ENCODE data around the gene TLCD2. TPM values are rescaled to one million over a fixed set of nuclear protein-coding genes. Genes with fewer than 3 reads are reported as not detected.

TLCD2 gene
- total and polyA plus RNA-seq, 11 donors = 1.5 to 6.1 (median 2.3) TPM

- peaks cover 0 to 80% (median 47%) of the 10 kb centered on the region in 9 donors for H3K36me3 ChIP-seq
- H3K9me3 ChIP-seq = no peaks in the 10 kb centered on the region
- H3K27ac ChIP-seq = no peak overlapping the region
- DNase-seq = peak in 1 of 5 donors; percentile 26
- ATAC-seq = no peak
- WGBS, 4 donors = 92 to 96% (median 94%) methylated on average over 12 to 22 of the region's 22 CpGs
- no peaks in the 10 kb centered on the region for H3K27me3 ChIP-seq
- no peak for TF ChIP-seq CTCF (IDR thresholded peaks at IDR 0.05)
- no peak for TF ChIP-seq POLR2A (IDR thresholded peaks at IDR 0.05)
- intact Hi-C loops (cut with DNase I) = loop anchor here in 1 of 10 donors (10.0 kb wide), 1 partner anchor 302 kb away; the partner anchor contains the start of gene DPH1
- no peak overlapping the region for H3K4me3 ChIP-seq
- peaks cover 0 to 60% (median 26%) of the 10 kb centered on the region in 12 donors for H3K4me1 ChIP-seq
These were observed 22.2 kb upstream of the TLCD2 start for GRCh38 chr17:1732241-1732832.

GRCh38 chr17:1731194-1731506 is 21.0 kb upstream of the TLCD2 start:
- H3K9me3 ChIP-seq = no peaks in the 10 kb centered on the region
- peaks cover 0 to 89% (median 50%) of the 10 kb centered on the region in 9 donors for H3K36me3 ChIP-seq
- DNase-seq (no peak), ATAC-seq (no peak)
- peaks cover 0 to 60% (median 15%) of the 10 kb centered on the region in 12 donors for H3K4me1 ChIP-seq
- H3K27me3 ChIP-seq = no peaks in the 10 kb centered on the region
- H3K27ac ChIP-seq = peak overlapping the region; percentile 77 to 97 (median 86)
- 87 to 95% (median 91%) methylated on average over 9 to 10 of the region's 10 CpGs for WGBS, 4 donors
- no peak for TF ChIP-seq CTCF (IDR thresholded peaks at IDR 0.05)
- TF ChIP-seq POLR2A (IDR thresholded peaks at IDR 0.05) = no peak
- H3K4me3 ChIP-seq = peak overlapping the region in 5 of 12 donors; percentile 13 to 51 (median 35)
- intact Hi-C loops (cut with DNase I) = loop anchor here in 1 of 10 donors (10.0 kb wide), 1 partner anchor 304 kb away; the partner anchor contains the start of gene DPH1

GRCh38 chr17:1730326-1731193 is 20.4 kb upstream of the TLCD2 start:
- DNase-seq (peak; percentile 85 to 93 (median 89)), ATAC-seq (peak; percentile 57 to 88 (median 82))
- Histone ChIP-seq H3K4me3 (peak overlapping the region in 10 of 12 donors; percentile 9 to 51 (median 31)), H3K9me3 (no peaks in the 10 kb centered on the region), H3K27me3 (no peaks in the 10 kb centered on the region), H3K27ac (peak overlapping the region; percentile 77 to 97 (median 86)), H3K4me1 (peaks cover 0 to 60% (median 15%) of the 10 kb centered on the region in 12 donors), H3K36me3 (peaks cover 0 to 89% (median 46%) of the 10 kb centered on the region in 9 donors)
- intact Hi-C loops (cut with DNase I) = loop anchor here in 1 of 10 donors (10.0 kb wide), 1 partner anchor 304 kb away; the partner anchor contains the start of gene DPH1
- 76 to 84% (median 78%) methylated on average over 31 to 40 of the region's 40 CpGs for WGBS, 4 donors
- no peak for TF ChIP-seq CTCF (IDR thresholded peaks at IDR 0.05)
- peak in 1 of 2 donors; percentile 28 for TF ChIP-seq POLR2A (IDR thresholded peaks at IDR 0.05)

GRCh38 chr17:1729966-1730325 is 19.8 kb upstream of the TLCD2 start:
- 58 to 63% (median 60%) methylated on average over 11 to 15 of the region's 15 CpGs for WGBS, 4 donors
- Histone ChIP-seq H3K27me3 (no peaks in the 10 kb centered on the region), H3K4me1 (peaks cover 0 to 64% (median 21%) of the 10 kb centered on the region in 12 donors), H3K9me3 (no peaks in the 10 kb centered on the region), H3K27ac (peak overlapping the region; percentile 26 to 97 (median 85)), H3K36me3 (peaks cover 0 to 83% (median 40%) of the 10 kb centered on the region in 9 donors), H3K4me3 (peak overlapping the region in 7 of 12 donors; percentile 13 to 51 (median 35))
- no peak for TF ChIP-seq CTCF (IDR thresholded peaks at IDR 0.05)
- TF ChIP-seq POLR2A (IDR thresholded peaks at IDR 0.05) = no peak
- no peak for ATAC-seq
- no peak for DNase-seq
- intact Hi-C loops (cut with DNase I) = loop anchor here in 2 of 10 donors (5.0 to 10.0 kb wide), 3 partner anchors 137 to 305 kb away; partner anchors contain the start of genes DPH1 (in 1 of the 2) and RTN4RL1 (in 1 of the 2)

Measured in heart left ventricle (tissue), 16 donors.